ENCODE measurements around the gene SRRM1.

The SRRM1 gene
- total RNA-seq = 81.1 to 182 (median 85.5) reads per million in 3 experiments

- DNase-seq = peak; percentile 100
These were observed at the start of gene SRRM1 for GRCh38 chr1:24642481-24643362. TSS of gene SRRM1 (plus strand) at chr1:24643302. CDS start at chr1:24643327, 25 bp downstream.

GRCh38 chr1:24594328-24594598 lies 48.8 kb upstream of the SRRM1 start:
- DNase-seq = no peak

GRCh38 chr1:24596401-24596880 lies 46.7 kb upstream of the SRRM1 start:
- DNase-seq = no peak

- DNase-seq = no peak
These were observed 43.8 kb upstream of the SRRM1 start for GRCh38 chr1:24599265-24599664.

- DNase-seq = no peak
These were observed 42.6 kb upstream of the SRRM1 start for GRCh38 chr1:24600551-24600950.

- no peak for DNase-seq
These were observed 37.4 kb upstream of the SRRM1 start for GRCh38 chr1:24605534-24606295.

GRCh38 chr1:24606296-24606605 lies 36.9 kb upstream of the SRRM1 start:
- DNase-seq = no peak

- DNase-seq = no peak
These were observed 36.5 kb upstream of the SRRM1 start for GRCh38 chr1:24606621-24607020.

- no peak for DNase-seq
These were observed 33.1 kb upstream of the SRRM1 start for GRCh38 chr1:24609949-24610517.

GRCh38 chr1:24619376-24619775 lies 23.7 kb upstream of the SRRM1 start:
- DNase-seq = no peak

GRCh38 chr1:24620678-24621077 lies 22.4 kb upstream of the SRRM1 start:
- no peak for DNase-seq

- no peak for DNase-seq
These were observed 22.0 kb upstream of the SRRM1 start for GRCh38 chr1:24621121-24621520.

- no peak for DNase-seq
These were observed 20.9 kb upstream of the SRRM1 start for GRCh38 chr1:24622218-24622617.

GRCh38 chr1:24632832-24633175 lies 10.3 kb upstream of the SRRM1 start:
- DNase-seq = no peak

GRCh38 chr1:24635195-24635843 lies 7.8 kb upstream of the SRRM1 start:
- peak; percentile 53 for DNase-seq

GRCh38 chr1:24636661-24637357 lies 6.3 kb upstream of the SRRM1 start:
- no peak for DNase-seq

GRCh38 chr1:24639094-24639493 lies 4.0 kb upstream of the SRRM1 start:
- no peak for DNase-seq

GRCh38 chr1:24639881-24640280 lies 3.2 kb upstream of the SRRM1 start:
- no peak for DNase-seq

- DNase-seq = no peak
These were observed 2.8 kb upstream of the SRRM1 start for GRCh38 chr1:24640288-24640687.

- DNase-seq = peak; percentile 37
These were observed 1.4 kb upstream of the SRRM1 start for GRCh38 chr1:24641646-24642151.

GRCh38 chr1:24643363-24644099 lies 429 bp downstream of the SRRM1 start:
- no peak for DNase-seq

GRCh38 chr1:24644100-24644384 lies 940 bp downstream of the SRRM1 start:
- DNase-seq = no peak
